WTC11 (cell line): ENCODE data around the gene GPR84. TPM values are rescaled to one million over a fixed set of nuclear protein-coding genes. Genes with fewer than 3 reads are reported as not detected.

Source experiments
- ATAC-seq: fragments of 200-7000 bp; cut with Tn5 transposase; 2 replicates; pipeline ENCODE4 v1.10.0; 2021; ENCODE audit warnings: mild to moderate bottlenecking, moderate library complexity
- CTCF ChIA-PET: fragments of 300-600 bp; sonication (Branson Sonifier 250); formaldehyde crosslinking; loops from one replicate; lab custom pipeline; 2021; ENCODE audit warnings: antibody characterized with exemption; lab: Charles Lee
- POLR2A ChIA-PET: fragments of 350-600 bp; sonication (Branson Sonifier 250); formaldehyde crosslinking; loops from one replicate; lab custom pipeline; 2021; ENCODE audit warnings: antibody characterized with exemption; lab: Charles Lee
- DNase-seq: peaks from one replicate; pipeline ENCODE4 v3.0.0; 2021; ENCODE audit warnings: low spot score
- H3K27ac Mint-ChIP-seq: 2 replicates; pipeline ENCODE4 v1.8.0; 2021; ENCODE audit warnings: mixed read lengths
- H3K27me3 Mint-ChIP-seq: 2 replicates; pipeline ENCODE4 v1.8.0; 2021; ENCODE audit warnings: low read depth, mild to moderate bottlenecking, moderate library complexity, mixed read lengths
- H3K36me3 Mint-ChIP-seq: 2 replicates; pipeline ENCODE4 v1.8.0; 2021; ENCODE audit warnings: mixed read lengths
- H3K4me1 Mint-ChIP-seq: 2 replicates; pipeline ENCODE4 v1.8.0; 2022; ENCODE audit warnings: mixed read lengths
- H3K4me3 Mint-ChIP-seq: 2 replicates; pipeline ENCODE4 v1.8.0; 2021; ENCODE audit warnings: mild to moderate bottlenecking, moderate library complexity, mixed read lengths
- H3K9me3 Mint-ChIP-seq: 2 replicates; pipeline ENCODE4 v1.8.0; 2021; ENCODE audit warnings: mixed read lengths
- CDX4 ChIP-seq: fragments of 250-450 bp; sonication (Bioruptor Pico); IDR thresholded peaks from 2 replicates; pipeline ENCODE4 v1.9.0; 2021; ENCODE audit warnings: moderate library complexity, mild to moderate bottlenecking, inconsistent platforms, borderline replicate concordance
- ESRRA ChIP-seq: sonication (generic); formaldehyde crosslinking; IDR thresholded peaks from 2 replicates; pipeline ENCODE4 v1.8.1; 2022; ENCODE audit warnings: mild to moderate bottlenecking, missing genetic modification reagents, borderline replicate concordance
- GABPB1 ChIP-seq: sonication (generic); formaldehyde crosslinking; IDR thresholded peaks from 2 replicates; pipeline ENCODE4 v1.8.1; 2023; ENCODE audit warnings: mild to moderate bottlenecking, missing genetic modification reagents
- GRHL2 ChIP-seq: fragments of 250-450 bp; sonication (Bioruptor Pico); IDR thresholded peaks from 2 replicates; pipeline ENCODE4 v1.8.0; 2022; ENCODE audit warnings: mild to moderate bottlenecking, moderate library complexity; ENCODE audit not compliant: insufficient replicate concordance, severe bottlenecking
- NR1H2 ChIP-seq: sonication (generic); formaldehyde crosslinking; IDR thresholded peaks from 2 replicates; pipeline ENCODE4 v1.9.0; 2021; ENCODE audit warnings: mild to moderate bottlenecking, moderate library complexity, missing genetic modification reagents
- PRRX2 ChIP-seq: fragments of 250-450 bp; sonication (Bioruptor Pico); IDR thresholded peaks from 2 replicates; pipeline ENCODE4 v1.8.0; 2021; ENCODE audit warnings: mild to moderate bottlenecking
- SMAD3 ChIP-seq: sonication (generic); formaldehyde crosslinking; IDR thresholded peaks from 2 replicates; pipeline ENCODE4 v1.8.0; 2022; ENCODE audit warnings: missing genetic modification reagents, mild to moderate bottlenecking, borderline replicate concordance
- SMAD4 ChIP-seq: sonication (generic); formaldehyde crosslinking; IDR thresholded peaks from 2 replicates; pipeline ENCODE4 v1.8.0; 2022; ENCODE audit warnings: mild to moderate bottlenecking, missing genetic modification reagents
- TEAD4 ChIP-seq: sonication (generic); formaldehyde crosslinking; IDR thresholded peaks from 2 replicates; pipeline ENCODE4 v1.8.0; 2022; ENCODE audit warnings: mild to moderate bottlenecking, missing genetic modification reagents
- ZNF317 ChIP-seq: sonication (generic); formaldehyde crosslinking; IDR thresholded peaks from 2 replicates; pipeline ENCODE4 v1.8.1; 2023; ENCODE audit warnings: low read depth, mild to moderate bottlenecking, moderate library complexity, missing genetic modification reagents, borderline replicate concordance
- ZNF423 ChIP-seq: fragments of 250-450 bp; sonication (Bioruptor Pico); IDR thresholded peaks from 2 replicates; pipeline ENCODE4 v2.1.2; 2022; ENCODE audit warnings: mild to moderate bottlenecking, moderate library complexity
- total RNA-seq: library from RNA; stranded (reverse); gene quantifications from 3 replicates; pipeline ENCODE4 v1.2.3, GENCODE V29; 2021
- TF ChIP-seq, protein P1 (sequence below): fragments of 250-450 bp; sonication (Bioruptor Pico); IDR thresholded peaks from 2 replicates; pipeline ENCODE4 v1.8.0; 2021; ENCODE audit warnings: mild to moderate bottlenecking
- TF ChIP-seq, protein P2 (sequence below): sonication (generic); formaldehyde crosslinking; IDR thresholded peaks from 2 replicates; pipeline ENCODE4 v1.8.1; 2023; ENCODE audit warnings: mild to moderate bottlenecking, missing genetic modification reagents, borderline replicate concordance
- TF ChIP-seq, protein P3 (sequence below): sonication (generic); formaldehyde crosslinking; conservative IDR thresholded peaks from 2 replicates; pipeline ENCODE4 v1.8.1; 2023; ENCODE audit warnings: mild to moderate bottlenecking, low read depth, missing genetic modification reagents, moderate library complexity
- TF ChIP-seq, protein P4 (sequence below): sonication (generic); formaldehyde crosslinking; IDR thresholded peaks from 2 replicates; pipeline ENCODE4 v1.8.1; 2022; ENCODE audit warnings: mild to moderate bottlenecking, missing genetic modification reagents, moderate library complexity, borderline replicate concordance

The GPR84 gene
- total RNA-seq, 1 experiment from 2014 or later, result 0.13 TPM

DNA sequence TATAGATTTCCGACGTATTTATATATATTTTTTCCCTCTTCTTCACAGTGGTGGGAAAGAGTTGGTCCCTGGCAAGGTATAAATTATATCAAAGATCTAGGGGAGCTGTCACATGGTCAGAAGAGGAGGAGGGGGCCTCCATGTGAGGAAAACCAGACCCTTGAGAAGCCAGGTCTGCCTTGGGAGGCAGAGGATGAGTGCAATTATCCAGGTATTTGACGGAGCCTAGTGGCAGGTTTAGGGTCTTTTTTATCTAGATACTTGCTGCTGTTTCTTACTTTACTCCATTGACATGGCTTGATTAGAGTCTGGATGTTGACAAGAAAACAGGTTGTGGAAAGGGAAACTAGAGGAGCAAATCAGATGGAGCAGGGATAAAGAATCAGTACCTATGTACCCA is 33.8 kb downstream of the GPR84 start:
- CTCF ChIA-PET, result interaction anchor here (0.8 to 1.2 kb wide), 2 partner anchors 48 to 116 kb away, joined by 4 to 6 read pairs; no protein-coding TSS in a partner anchor
- no peak overlapping the region for H3K4me3 Mint-ChIP-seq

DNA sequence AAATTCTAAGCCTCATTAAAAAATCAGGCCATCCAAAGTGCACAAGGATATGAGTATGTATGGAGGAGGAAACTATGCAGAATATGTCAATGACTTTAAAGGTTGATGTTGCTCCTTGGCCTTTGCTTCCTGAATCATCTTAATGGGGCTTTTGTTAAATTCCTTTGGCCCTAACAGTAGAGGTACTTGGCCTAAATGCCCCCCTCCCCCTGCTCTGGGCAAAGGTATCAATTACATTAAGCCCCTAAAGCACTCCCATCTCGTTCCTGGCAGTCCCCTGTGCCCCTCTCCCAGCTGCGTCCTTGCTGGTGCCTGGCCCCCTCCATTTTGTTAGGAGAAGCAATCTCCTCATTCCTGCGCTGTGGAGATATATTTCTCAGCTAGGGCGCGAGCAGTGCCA is 34.5 kb downstream of the GPR84 start:
- peak overlapping the region; percentile 61; the same call in 1 of the 2 replicates for H3K27ac Mint-ChIP-seq
- H3K9me3 Mint-ChIP-seq, result no peaks in the 10 kb centered on the region
- ATAC-seq (no peak), DNase-seq (no peak)
- ChIA-PET POLR2A (interaction anchor here (0.7 kb wide), 1 partner anchor 23 kb away, joined by 3 read pairs; no protein-coding TSS in a partner anchor), CTCF (interaction anchor here (0.8 to 1.6 kb wide), 4 partner anchors 49 to 115 kb away, joined by 4 to 6 read pairs (median 4); no protein-coding TSS in a partner anchor)
- no peaks in the 10 kb centered on the region for H3K36me3 Mint-ChIP-seq
- H3K4me1 Mint-ChIP-seq, result peaks cover 29% of the 10 kb centered on the region
- no peak overlapping the region for H3K4me3 Mint-ChIP-seq
- TF ChIP-seq ZNF423 (CRISPR knock-in tag) (no peak), CDX4 (CRISPR knock-in tag) (no peak), ZNF317 (CRISPR knock-in tag) (no peak)
- TF ChIP-seq, protein P1, sequence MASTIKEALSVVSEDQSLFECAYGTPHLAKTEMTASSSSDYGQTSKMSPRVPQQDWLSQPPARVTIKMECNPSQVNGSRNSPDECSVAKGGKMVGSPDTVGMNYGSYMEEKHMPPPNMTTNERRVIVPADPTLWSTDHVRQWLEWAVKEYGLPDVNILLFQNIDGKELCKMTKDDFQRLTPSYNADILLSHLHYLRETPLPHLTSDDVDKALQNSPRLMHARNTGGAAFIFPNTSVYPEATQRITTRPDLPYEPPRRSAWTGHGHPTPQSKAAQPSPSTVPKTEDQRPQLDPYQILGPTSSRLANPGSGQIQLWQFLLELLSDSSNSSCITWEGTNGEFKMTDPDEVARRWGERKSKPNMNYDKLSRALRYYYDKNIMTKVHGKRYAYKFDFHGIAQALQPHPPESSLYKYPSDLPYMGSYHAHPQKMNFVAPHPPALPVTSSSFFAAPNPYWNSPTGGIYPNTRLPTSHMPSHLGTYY, result no peak
- TF ChIP-seq, protein P2, sequence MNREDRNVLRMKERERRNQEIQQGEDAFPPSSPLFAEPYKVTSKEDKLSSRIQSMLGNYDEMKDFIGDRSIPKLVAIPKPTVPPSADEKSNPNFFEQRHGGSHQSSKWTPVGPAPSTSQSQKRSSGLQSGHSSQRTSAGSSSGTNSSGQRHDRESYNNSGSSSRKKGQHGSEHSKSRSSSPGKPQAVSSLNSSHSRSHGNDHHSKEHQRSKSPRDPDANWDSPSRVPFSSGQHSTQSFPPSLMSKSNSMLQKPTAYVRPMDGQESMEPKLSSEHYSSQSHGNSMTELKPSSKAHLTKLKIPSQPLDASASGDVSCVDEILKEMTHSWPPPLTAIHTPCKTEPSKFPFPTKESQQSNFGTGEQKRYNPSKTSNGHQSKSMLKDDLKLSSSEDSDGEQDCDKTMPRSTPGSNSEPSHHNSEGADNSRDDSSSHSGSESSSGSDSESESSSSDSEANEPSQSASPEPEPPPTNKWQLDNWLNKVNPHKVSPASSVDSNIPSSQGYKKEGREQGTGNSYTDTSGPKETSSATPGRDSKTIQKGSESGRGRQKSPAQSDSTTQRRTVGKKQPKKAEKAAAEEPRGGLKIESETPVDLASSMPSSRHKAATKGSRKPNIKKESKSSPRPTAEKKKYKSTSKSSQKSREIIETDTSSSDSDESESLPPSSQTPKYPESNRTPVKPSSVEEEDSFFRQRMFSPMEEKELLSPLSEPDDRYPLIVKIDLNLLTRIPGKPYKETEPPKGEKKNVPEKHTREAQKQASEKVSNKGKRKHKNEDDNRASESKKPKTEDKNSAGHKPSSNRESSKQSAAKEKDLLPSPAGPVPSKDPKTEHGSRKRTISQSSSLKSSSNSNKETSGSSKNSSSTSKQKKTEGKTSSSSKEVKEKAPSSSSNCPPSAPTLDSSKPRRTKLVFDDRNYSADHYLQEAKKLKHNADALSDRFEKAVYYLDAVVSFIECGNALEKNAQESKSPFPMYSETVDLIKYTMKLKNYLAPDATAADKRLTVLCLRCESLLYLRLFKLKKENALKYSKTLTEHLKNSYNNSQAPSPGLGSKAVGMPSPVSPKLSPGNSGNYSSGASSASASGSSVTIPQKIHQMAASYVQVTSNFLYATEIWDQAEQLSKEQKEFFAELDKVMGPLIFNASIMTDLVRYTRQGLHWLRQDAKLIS, result no peak
- TF ChIP-seq, protein P3, sequence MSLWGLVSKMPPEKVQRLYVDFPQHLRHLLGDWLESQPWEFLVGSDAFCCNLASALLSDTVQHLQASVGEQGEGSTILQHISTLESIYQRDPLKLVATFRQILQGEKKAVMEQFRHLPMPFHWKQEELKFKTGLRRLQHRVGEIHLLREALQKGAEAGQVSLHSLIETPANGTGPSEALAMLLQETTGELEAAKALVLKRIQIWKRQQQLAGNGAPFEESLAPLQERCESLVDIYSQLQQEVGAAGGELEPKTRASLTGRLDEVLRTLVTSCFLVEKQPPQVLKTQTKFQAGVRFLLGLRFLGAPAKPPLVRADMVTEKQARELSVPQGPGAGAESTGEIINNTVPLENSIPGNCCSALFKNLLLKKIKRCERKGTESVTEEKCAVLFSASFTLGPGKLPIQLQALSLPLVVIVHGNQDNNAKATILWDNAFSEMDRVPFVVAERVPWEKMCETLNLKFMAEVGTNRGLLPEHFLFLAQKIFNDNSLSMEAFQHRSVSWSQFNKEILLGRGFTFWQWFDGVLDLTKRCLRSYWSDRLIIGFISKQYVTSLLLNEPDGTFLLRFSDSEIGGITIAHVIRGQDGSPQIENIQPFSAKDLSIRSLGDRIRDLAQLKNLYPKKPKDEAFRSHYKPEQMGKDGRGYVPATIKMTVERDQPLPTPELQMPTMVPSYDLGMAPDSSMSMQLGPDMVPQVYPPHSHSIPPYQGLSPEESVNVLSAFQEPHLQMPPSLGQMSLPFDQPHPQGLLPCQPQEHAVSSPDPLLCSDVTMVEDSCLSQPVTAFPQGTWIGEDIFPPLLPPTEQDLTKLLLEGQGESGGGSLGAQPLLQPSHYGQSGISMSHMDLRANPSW (CRISPR knock-in tag), result no peak
- TF ChIP-seq, protein P4, sequence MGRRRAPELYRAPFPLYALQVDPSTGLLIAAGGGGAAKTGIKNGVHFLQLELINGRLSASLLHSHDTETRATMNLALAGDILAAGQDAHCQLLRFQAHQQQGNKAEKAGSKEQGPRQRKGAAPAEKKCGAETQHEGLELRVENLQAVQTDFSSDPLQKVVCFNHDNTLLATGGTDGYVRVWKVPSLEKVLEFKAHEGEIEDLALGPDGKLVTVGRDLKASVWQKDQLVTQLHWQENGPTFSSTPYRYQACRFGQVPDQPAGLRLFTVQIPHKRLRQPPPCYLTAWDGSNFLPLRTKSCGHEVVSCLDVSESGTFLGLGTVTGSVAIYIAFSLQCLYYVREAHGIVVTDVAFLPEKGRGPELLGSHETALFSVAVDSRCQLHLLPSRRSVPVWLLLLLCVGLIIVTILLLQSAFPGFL (CRISPR knock-in tag), result no peak
- no peaks in the 10 kb centered on the region for H3K27me3 Mint-ChIP-seq

More for the DNA sequence above, 33.8 kb downstream of the GPR84 start:
- Mint-ChIP-seq H3K4me1 (peaks cover 29% of the 10 kb centered on the region), H3K36me3 (no peaks in the 10 kb centered on the region), H3K27me3 (no peaks in the 10 kb centered on the region), H3K9me3 (no peaks in the 10 kb centered on the region), H3K27ac (no peak overlapping the region)
- TF ChIP-seq ESRRA (CRISPR knock-in tag), result no peak
- TF ChIP-seq SMAD4 (CRISPR knock-in tag), result no peak
- TF ChIP-seq GABPB1, result no peak
- TF ChIP-seq PRRX2 (CRISPR knock-in tag), result no peak
- TF ChIP-seq NR1H2 (CRISPR knock-in tag), result no peak
- TF ChIP-seq GRHL2 (CRISPR knock-in tag), result no peak
- TF ChIP-seq, protein P4 (CRISPR knock-in tag), result no peak
- no peak for TF ChIP-seq TEAD4
- no peak for TF ChIP-seq SMAD3 (CRISPR knock-in tag)
- POLR2A ChIA-PET, result interaction anchor here (0.7 kb wide), 1 partner anchor 22 kb away, joined by 3 read pairs; no protein-coding TSS in a partner anchor
- DNase-seq (no peak), ATAC-seq (no peak)
